ENCODE data around the gene PTGDS.
"Not testable (repeated sequence)": the region's sequence is repeated elsewhere in the genome, so short reads cannot be mapped to it uniquely, and the experiment has no call there.

The PTGDS gene

DNA sequence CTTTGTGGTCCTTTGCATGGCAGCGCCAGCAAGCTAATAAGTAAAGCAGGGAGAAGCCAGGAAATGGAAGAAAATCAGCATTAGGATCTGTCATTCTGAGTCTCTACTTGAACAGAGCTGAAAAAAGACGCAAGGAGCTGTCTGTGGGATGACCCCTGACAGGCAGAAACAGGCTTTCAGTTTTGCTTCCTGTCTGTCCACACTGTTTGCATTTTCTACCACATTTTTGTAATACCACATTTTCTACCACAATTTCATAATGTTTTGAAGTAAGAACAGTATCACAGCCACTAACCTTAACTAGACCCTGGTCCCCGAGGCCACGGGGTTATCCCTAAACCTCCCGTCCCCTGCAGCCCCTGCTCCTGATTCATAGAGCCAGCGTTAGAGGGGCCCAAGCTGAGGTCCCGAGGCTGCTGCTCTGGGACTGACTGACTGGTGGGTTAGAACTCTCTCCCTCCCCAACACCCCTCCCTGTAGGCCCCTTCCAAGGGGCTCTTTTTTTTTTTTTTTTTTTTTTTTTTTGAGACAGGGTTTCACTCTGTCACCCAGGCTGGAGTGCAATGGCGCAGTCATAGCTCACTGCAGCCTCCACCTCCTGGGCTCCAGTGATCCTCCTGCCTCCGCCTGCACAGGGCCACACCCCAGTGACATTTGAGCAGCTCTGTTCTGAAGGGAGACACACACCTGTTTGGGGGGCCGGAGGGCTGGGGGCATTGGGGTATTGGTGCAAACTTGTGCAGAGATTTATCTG is 23.1 kb downstream of the PTGDS start:
- Mint-ChIP-seq H3K9me3 (no peaks in the 10 kb centered on the region), H3K4me3 (no peak overlapping the region), H3K4me1 (peaks cover 10% of the 10 kb centered on the region), H3K27ac (no peak overlapping the region), H3K36me3 (no peaks in the 10 kb centered on the region), H3K27me3 (no peaks in the 10 kb centered on the region)

DNA sequence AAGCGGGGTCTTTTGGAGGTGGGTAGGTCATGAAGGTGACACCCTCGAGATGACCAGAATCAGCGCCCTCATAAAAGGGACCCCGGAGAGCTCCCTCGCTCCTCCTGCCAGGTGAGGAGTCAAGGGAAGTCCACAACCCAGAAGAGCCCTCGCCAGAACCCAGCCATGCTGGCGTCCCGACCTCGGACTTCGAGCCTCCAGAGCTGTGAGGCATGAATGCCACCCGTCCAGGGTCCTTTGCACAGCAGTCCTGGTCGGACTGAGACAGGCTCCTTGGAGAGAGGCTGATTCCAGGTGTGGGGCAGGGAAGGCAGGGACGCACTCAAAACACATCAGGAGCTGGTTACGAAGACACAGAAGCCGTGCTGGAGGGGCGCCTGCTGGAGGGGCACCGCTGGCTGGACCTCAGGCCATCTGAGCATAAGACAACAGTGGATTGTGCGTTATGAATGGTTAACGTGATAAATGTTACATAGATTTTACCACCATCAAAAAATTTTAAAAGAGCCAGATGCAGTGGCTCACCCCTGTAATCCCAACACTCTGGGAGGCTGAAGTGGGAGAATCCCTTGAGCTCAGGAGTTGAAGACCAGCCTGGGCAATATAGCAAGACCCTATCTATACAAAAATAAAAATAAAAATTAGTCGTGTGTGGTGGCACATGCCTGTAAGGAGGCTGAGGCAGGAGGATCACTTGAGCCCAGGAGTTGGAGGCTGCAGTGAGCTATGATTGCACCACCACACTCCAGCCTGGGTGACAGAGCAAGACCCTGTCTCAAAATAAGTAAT is 24.7 kb downstream of the PTGDS start:
- no peaks in the 10 kb centered on the region for H3K36me3 Mint-ChIP-seq
- no peak overlapping the region for H3K4me3 Mint-ChIP-seq
- no peak overlapping the region for H3K27ac Mint-ChIP-seq
- H3K4me1 Mint-ChIP-seq: peaks cover 10% of the 10 kb centered on the region
- H3K27me3 Mint-ChIP-seq: no peaks in the 10 kb centered on the region
- H3K9me3 Mint-ChIP-seq: no peaks in the 10 kb centered on the region

DNA sequence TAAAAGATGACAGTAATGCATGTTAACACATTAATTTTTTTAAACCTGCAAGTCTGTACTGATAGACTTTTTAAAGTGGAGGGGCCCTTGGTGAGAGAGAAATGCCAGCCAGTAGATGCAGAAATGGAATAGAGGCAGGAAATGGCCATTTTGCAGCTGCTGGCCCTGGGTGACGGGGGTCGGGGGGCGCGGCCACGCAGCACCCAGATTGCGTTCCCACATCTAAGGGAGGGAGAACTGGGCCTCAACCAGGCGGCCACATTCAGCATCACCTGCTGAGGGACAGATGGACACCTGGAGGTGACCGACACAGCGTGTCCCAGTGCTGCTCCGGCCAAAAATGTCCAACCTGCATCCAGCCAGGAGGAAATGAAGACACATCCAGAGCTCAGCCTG is 25.3 kb downstream of the PTGDS start:
- H3K27me3 Mint-ChIP-seq: no peaks in the 10 kb centered on the region
- H3K9me3 Mint-ChIP-seq: no peaks in the 10 kb centered on the region
- no peak overlapping the region for H3K4me3 Mint-ChIP-seq
- H3K27ac Mint-ChIP-seq: no peak overlapping the region
- peaks cover 7% of the 10 kb centered on the region for H3K4me1 Mint-ChIP-seq
- no peaks in the 10 kb centered on the region for H3K36me3 Mint-ChIP-seq

DNA sequence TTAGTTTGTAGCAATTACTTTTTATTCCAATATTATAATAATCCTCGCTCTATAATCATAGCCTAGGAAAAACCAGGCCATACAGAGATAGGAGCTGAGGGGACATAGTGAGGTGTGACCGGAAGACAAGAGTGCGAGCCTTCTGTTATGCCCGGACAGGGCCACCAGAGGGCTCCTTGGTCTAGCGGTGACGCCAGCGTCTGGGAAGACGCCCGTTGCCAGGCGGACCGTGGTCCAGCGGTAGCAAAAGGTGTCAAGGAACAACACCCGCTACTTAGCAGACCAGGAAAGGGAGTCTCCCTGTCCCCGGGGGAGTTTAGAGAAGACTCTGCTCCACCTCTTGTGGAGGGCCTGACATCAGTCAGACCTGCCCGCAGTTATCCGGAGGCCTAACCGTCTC is 27.0 kb downstream of the PTGDS start:
- not testable (repeated sequence) for H3K4me1 Mint-ChIP-seq, H3K27ac Mint-ChIP-seq, H3K36me3 Mint-ChIP-seq, H3K9me3 Mint-ChIP-seq, H3K27me3 Mint-ChIP-seq, H3K4me3 Mint-ChIP-seq

DNA sequence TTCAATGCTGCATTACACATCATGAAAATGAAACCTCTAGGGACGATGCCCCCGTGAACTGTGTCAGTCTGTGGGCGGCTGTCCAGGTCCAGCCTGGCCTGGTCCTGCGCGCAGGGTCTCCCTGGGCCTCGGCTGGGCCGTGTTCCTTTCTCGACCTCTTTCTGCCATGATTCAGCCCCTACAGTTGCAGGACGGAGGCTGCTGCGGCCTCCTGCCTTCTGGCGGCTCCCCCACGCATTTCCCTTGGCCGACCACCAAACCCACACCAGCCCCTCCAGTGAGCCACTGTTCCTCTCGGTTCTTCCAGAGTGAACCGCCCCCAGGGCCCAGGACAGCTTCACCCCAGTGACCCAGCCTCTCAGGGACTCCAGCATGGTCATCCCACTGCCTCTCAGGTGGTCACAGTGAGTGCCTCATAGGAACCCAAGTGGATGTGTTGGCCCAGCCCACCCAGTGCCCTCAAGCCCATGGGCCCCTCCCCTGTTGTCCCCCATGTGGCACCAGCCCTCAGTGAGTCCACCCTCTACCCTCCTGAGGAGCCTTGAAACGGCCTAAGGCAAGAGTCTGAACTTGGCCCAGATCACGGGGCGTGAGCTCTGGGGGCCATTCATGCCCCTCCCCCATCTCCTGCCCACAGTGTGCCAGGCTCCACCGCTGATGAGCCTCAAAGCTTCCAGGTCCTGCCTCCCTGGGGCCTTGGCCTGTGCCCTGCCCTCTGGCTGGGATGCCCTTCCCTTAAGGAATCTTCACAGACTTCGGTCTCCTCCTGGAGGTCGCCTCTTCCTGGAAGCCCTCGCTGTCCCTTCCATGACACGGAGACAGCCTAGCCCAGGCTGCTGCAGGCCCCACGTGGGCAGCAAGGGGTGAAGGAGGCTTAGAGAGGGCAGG is 29.1 kb downstream of the PTGDS start:
- no peaks in the 10 kb centered on the region for H3K27me3 Mint-ChIP-seq
- H3K36me3 Mint-ChIP-seq: no peaks in the 10 kb centered on the region
- no peaks in the 10 kb centered on the region for H3K4me1 Mint-ChIP-seq
- H3K4me3 Mint-ChIP-seq: no peak overlapping the region
- no peak overlapping the region for H3K27ac Mint-ChIP-seq
- H3K9me3 Mint-ChIP-seq: no peaks in the 10 kb centered on the region

DNA sequence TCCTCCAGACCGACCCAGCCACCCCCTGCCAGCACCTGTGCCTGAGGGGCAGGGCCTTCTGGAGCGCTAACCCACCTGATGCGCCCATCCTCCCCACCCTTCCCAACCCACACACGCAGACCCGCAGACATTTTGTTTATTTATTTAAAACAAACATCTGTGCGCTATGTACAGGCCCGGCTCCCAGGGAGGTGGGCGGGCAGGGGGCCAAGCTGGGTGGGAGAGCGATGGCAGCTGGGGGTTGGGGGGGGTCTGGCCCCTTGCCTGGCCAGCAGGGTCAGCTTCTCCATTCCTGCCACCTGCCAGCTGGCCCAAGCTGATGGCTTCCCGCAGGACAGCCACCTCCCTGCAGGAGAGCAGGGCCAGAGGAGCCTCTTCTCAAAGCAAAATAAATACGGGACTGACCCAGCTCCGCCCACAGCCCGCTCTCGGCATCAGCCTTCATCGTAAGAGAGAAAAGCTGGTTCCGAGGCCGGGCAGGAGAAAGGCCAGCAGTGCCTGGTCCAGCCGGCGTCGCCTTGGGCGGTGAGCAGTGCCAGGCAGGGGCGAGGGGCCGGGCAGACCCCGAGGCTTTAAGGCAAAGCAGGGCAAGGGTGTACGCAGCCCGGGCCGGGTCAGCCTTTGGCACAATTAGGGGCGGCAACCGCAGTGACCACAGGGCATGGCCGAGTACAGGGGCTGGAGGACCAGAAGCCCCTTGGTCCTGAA is 30.0 kb downstream of the PTGDS start:
- Mint-ChIP-seq H3K9me3 (no peaks in the 10 kb centered on the region), H3K27me3 (no peaks in the 10 kb centered on the region)

DNA sequence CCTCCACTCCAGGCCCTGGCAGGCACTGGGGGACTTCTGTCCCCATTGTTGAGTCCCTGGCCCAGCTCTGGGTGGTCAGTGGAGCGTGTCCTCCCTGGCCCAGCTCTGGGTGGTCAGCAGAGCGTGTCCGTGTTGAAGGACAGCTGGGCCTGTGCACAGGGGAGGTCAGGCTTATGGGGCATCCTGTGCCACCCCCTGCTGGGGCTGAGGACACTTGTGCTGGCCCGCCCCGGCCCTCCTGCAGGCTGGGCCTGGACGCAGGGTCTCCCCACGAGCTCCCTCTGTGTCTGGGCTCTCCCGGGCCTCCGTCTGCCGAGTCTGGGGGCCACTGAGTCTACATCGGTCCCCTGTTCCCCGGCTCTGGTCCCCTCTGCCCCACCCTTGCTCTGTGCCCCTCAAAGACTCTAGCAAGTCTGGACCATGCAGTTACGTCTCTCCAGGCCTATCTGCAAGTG is 30.5 kb downstream of the PTGDS start:
- no peaks in the 10 kb centered on the region for H3K9me3 Mint-ChIP-seq

More for the DNA sequence above, 30.0 kb downstream of the PTGDS start:
- Mint-ChIP-seq H3K27ac (no peak overlapping the region), H3K36me3 (no peaks in the 10 kb centered on the region), H3K4me3 (no peak overlapping the region), H3K4me1 (no peaks in the 10 kb centered on the region)

DNA sequence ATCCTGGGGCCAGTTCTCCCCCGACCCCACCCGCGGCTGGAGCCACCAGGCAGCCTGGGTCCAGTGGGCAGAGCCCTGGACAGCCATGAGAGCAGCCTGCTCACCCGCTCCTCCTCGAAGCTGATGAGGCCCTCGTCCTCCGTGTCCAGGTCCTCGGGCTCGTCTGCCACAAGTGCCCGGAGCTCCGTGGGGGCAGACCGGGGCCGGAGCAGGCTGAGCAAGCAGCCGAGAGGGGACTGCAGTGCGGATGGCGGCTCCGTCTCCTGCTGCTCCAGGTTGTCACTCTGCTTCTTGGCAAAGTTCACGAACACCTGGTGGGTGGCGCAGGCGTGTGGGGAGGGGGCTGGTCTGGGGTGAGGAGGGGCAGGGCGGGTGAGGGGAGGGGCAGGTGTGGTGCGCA is 31.0 kb downstream of the PTGDS start:
- Mint-ChIP-seq H3K36me3 (no peaks in the 10 kb centered on the region), H3K27me3 (no peaks in the 10 kb centered on the region), H3K9me3 (no peaks in the 10 kb centered on the region), H3K27ac (no peak overlapping the region), H3K4me1 (no peaks in the 10 kb centered on the region), H3K4me3 (no peak overlapping the region)

More for the DNA sequence above, 30.5 kb downstream of the PTGDS start:
- Mint-ChIP-seq H3K36me3 (no peaks in the 10 kb centered on the region), H3K27me3 (no peaks in the 10 kb centered on the region), H3K27ac (no peak overlapping the region), H3K4me1 (no peaks in the 10 kb centered on the region), H3K4me3 (no peak overlapping the region)

DNA sequence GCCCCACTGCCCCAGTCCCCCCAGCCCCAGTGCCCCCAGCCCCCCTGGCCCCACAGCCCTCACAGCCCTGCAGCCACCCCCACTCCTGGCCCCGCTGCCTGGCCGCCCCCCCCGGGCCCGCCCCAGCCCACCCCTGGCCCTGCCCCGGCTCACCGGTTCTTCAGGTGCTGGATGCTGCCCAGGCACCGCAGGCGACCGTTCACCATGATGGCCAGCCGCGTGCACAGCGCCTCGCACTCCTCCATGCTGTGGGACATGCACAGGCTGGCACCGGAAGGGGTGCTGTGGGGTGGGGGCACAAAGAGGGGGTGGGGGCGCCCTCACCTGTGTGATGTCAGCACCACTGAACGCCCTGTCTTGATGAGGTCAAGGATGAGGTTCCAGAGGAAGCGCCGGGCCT is 31.9 kb downstream of the PTGDS start:
- Mint-ChIP-seq H3K4me3 (no peak overlapping the region), H3K9me3 (no peaks in the 10 kb centered on the region), H3K4me1 (no peaks in the 10 kb centered on the region), H3K36me3 (no peaks in the 10 kb centered on the region), H3K27ac (no peak overlapping the region), H3K27me3 (no peaks in the 10 kb centered on the region)

DNA sequence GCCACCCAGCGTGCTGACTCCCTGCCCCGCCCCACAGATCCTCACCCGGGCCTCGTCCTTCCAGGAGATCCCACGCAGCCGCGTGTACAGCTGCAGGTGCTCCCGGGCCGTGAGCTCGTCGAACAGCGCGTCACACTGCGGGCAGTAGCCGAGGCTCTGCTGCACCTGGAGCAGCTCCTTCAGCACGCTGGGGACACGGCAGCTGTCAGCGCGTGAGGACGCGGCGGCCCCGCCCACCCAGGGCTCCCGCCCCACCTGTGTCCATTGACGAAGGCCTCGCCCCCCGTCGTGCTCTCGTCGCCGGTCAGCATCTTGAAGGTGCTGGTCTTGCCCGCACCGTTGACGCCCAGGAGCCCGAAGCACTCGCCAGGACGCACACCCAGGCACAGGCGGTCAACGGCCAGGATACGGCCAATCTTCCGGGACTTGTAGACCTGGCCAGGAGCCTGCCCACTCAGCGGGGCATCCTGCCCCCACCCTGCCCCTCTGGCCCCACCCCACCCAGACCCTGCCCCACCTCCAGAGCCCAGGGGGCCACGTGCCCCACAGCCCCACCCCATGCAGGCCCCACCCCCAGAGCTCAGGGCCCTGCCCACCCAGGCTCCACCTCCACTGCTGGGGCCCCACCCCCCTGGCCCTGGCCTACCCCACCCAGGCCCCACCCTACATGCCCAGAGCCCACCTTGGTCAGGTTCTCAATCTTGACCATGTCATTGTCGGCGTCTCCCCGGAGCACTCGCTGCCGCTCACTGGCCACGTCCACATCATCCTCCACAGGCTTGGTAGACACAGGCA is 32.8 kb downstream of the PTGDS start:
- Mint-ChIP-seq H3K27ac (no peak overlapping the region), H3K36me3 (no peaks in the 10 kb centered on the region), H3K27me3 (no peaks in the 10 kb centered on the region), H3K9me3 (no peaks in the 10 kb centered on the region), H3K4me3 (no peak overlapping the region), H3K4me1 (no peaks in the 10 kb centered on the region)

DNA sequence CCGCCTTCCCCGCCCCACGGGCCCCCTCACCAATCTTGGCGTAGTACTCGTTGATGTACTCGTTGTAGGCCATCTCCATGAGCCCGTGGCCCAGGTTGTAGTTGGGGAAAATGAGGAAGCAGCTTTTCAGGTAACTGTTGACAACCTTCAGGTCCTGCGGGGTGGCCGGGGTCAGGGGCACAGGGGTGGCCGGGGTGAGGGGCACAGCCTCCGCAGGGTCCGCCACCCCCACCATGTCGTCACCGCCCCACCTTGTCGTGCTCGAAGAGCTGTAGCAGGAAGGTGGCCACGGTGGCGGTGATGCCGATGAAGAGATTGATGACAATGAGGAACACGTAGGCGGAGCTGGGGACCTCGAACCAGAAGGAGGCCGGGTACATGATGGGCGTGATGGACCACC is 33.9 kb downstream of the PTGDS start:
- no peaks in the 10 kb centered on the region for H3K36me3 Mint-ChIP-seq
- H3K4me3 Mint-ChIP-seq: no peak overlapping the region
- no peak overlapping the region for H3K27ac Mint-ChIP-seq
- no peaks in the 10 kb centered on the region for H3K27me3 Mint-ChIP-seq
- H3K9me3 Mint-ChIP-seq: no peaks in the 10 kb centered on the region
- H3K4me1 Mint-ChIP-seq: no peaks in the 10 kb centered on the region

DNA sequence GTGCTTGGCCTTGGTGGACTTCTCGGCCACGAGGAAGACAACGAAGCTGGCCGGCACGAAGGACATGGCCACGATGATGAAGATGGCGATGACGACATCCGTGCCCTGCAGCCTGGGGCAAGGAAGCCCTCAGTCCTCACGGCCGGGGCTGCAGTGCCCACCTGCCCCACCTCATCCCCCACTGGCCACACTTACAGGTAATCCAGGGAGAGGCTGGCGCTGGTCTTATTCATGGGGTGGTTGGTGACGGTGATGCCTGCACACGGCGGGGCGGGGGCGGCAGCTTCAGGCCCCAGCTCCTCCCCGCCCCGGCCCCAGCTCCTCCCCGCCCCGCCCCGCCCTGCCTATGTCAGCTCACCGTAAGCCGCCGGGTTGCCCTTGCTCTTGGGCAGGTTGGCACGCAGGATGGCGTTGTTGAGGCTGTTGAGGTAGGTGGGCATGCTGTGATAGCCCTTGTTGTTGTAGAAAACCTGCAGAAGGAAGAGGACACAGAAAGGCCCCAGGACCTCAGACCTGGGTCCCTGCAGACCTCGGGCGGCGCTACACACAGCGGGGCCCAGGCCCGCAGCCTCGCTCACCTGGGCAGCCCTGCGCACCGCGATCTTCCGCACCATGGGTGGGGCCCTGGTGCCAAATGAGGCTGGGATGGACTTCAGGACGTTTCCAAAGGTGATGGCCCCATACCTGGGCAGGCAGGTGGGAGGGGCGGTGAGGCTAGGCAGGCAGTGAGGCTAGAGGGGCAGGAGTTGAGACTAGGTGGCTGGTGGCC is 34.8 kb downstream of the PTGDS start:
- Mint-ChIP-seq H3K4me3 (no peak overlapping the region), H3K4me1 (no peaks in the 10 kb centered on the region), H3K27ac (no peak overlapping the region), H3K9me3 (no peaks in the 10 kb centered on the region), H3K27me3 (no peaks in the 10 kb centered on the region), H3K36me3 (no peaks in the 10 kb centered on the region)

DNA sequence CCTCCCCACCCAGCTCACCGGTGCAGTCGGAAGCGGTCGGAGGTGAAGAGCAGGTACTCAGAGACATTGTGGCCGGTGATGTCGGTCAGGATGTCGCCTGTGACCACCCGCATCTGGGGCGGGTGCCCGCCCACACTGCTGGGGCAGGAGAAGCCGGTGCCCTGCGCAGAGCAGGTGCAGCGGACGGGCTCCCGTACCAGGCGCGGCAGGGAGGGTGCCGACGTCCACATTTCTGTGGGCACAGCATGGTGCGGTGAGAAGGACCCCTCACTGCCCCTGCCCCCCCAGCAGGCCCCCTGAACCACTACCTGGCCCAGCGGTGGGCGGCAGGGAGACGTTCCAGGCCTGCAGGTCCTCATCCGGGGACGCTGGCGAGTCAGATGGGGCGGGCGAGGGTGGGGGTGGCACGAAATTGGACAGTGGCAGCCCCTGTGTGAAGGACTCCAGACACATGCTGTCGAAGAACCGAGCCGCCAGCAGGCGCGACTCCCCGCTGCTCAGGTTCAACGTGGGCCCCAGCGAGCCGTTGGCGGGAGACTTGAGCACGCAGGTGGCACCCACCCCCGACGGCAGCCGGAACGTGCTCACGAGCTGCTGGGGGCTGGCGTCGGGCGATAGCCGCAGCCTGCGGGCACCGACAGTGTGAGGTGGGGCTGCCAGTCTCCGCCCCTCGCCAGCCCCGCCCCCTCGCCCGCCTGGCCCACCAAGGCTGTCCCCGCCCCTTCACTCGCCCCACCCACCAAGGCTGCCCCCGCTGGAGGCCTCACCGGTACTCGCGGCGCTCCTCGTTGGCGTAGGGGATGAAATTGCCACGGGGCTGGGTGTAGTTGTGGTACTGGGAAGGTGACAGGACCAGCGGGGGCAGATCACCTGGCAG is 35.6 kb downstream of the PTGDS start:
- no peaks in the 10 kb centered on the region for H3K27me3 Mint-ChIP-seq
- no peaks in the 10 kb centered on the region for H3K9me3 Mint-ChIP-seq
- no peak overlapping the region for H3K4me3 Mint-ChIP-seq
- H3K36me3 Mint-ChIP-seq: no peaks in the 10 kb centered on the region
- H3K27ac Mint-ChIP-seq: no peak overlapping the region
- no peaks in the 10 kb centered on the region for H3K4me1 Mint-ChIP-seq

Measured in activated naive CD4-positive, alpha-beta T cell treated with anti-CD3 and anti-CD28 coated beads, Interleukin-2, amount 50 U/mL, for 24 hours (primary cell).